Adrenal gland (tissue), 5 donors: ENCODE data around the gene ASTN2.

Source experiments
- CTCF ChIP-seq, 6 experiments: fragments of 450-650 bp in 4 of 6; fragments of 200-600 bp in 2 of 6; sonication (generic) in 1 of 6; IDR thresholded peaks; 1 replicate in 5 of 6; 2 replicates in 1 of 6; pipeline versions ENCODE4 v1.5.1 to v1.8.0; 2016 to 2021; ENCODE audit warnings: antibody characterized with exemption in 6 of 6, mild to moderate bottlenecking in 2 of 6, moderate library complexity in 1 of 6
- POLR2A ChIP-seq, 2 donors: fragments of 450-650 bp; IDR thresholded peaks; one replicate each; pipeline ENCODE4 v1.6.1; 2017; ENCODE audit warnings: antibody characterized with exemption in 2 of 2, mild to moderate bottlenecking in 2 of 2, moderate library complexity in 1 of 2
- donor health status: DM: no; HTN: no; CAD: no.

GRCh38 chr9:116504893-116505480 lies 909.9 kb downstream of the ASTN2 start:
- no peak for TF ChIP-seq POLR2A (IDR thresholded peaks at IDR 0.05)
- no peak for TF ChIP-seq CTCF (IDR thresholded peaks at IDR 0.05)
